ENCODE results near the gene DYSF.

- TF ChIP-seq CTCF (IDR thresholded peaks at IDR 0.05) (no peak), EZH2 (IDR thresholded peaks at IDR 0.05; ENCODE audit: borderline replicate concordance, insufficient read depth, low read depth, low read length, poor library complexity, severe bottlenecking) (no peak)
These were observed 282.3 kb downstream of the DYSF start for GRCh38 chr2:71735676-71736075.

Measured in B cell (primary cell).